Chondrocyte (in vitro differentiated cells): ENCODE data around the gene AASS. TPM values are rescaled to one million over a fixed set of nuclear protein-coding genes. Genes with fewer than 3 reads are reported as not detected.

Experiments
- DNase-seq: peaks from one replicate; pipeline ENCODE4 v3.0.0; 2021; ENCODE audit warnings: mixed read lengths, low spot score
- H3K27ac Mint-ChIP-seq: one replicate; pipeline ENCODE4 v1.8.0; 2021; ENCODE audit warnings: mild to moderate bottlenecking, moderate library complexity, mixed read lengths; ENCODE audit not compliant: unreplicated experiment
- H3K27me3 Mint-ChIP-seq: 2 replicates; pipeline ENCODE4 v1.8.0; 2021; ENCODE audit warnings: low read depth, mixed read lengths
- H3K36me3 Mint-ChIP-seq: 2 replicates; pipeline ENCODE4 v1.8.0; 2021; ENCODE audit warnings: low read depth, mixed read lengths
- H3K4me1 Mint-ChIP-seq: 2 replicates; pipeline ENCODE4 v1.8.0; 2021; ENCODE audit warnings: low read depth, mild to moderate bottlenecking, mixed read lengths
- H3K4me3 Mint-ChIP-seq: one replicate; pipeline ENCODE4 v1.8.0; 2021; ENCODE audit warnings: mild to moderate bottlenecking, moderate library complexity, mixed read lengths; ENCODE audit not compliant: unreplicated experiment
- H3K9me3 Mint-ChIP-seq: 2 replicates; pipeline ENCODE4 v1.8.0; 2021; ENCODE audit warnings: low read depth, mixed read lengths
- CTCF ChIP-seq: fragments of 200-600 bp; sonication (generic); IDR thresholded peaks from 2 replicates; pipeline ENCODE4 v1.5.0; 2021; ENCODE audit warnings: antibody characterized with exemption, mild to moderate bottlenecking, moderate library complexity
- total RNA-seq: library from RNA; stranded (reverse); gene quantifications from 3 replicates; pipeline ENCODE4 v1.2.1, GENCODE V29; 2021

Gene AASS
- total RNA-seq, 1 donor from 2014 or later, result 7.3 TPM

- H3K27ac Mint-ChIP-seq, result no peak overlapping the region
- no peaks in the 10 kb centered on the region for H3K36me3 Mint-ChIP-seq
- no peak for DNase-seq
- H3K4me3 Mint-ChIP-seq, result no peak overlapping the region
- peaks cover 1% of the 10 kb centered on the region for H3K27me3 Mint-ChIP-seq
- no peaks in the 10 kb centered on the region for H3K4me1 Mint-ChIP-seq
- H3K9me3 Mint-ChIP-seq, result no peaks in the 10 kb centered on the region
- TF ChIP-seq CTCF, result no peak
Observed at GRCh38 chr7:122056977-122057376, 87.1 kb downstream of the AASS start.

- Mint-ChIP-seq H3K27me3 (peaks cover 5% of the 10 kb centered on the region), H3K9me3 (no peaks in the 10 kb centered on the region), H3K4me3 (no peak overlapping the region), H3K4me1 (no peaks in the 10 kb centered on the region), H3K27ac (no peak overlapping the region), H3K36me3 (no peaks in the 10 kb centered on the region)
- DNase-seq, result no peak
- no peak for TF ChIP-seq CTCF
Observed at GRCh38 chr7:122055073-122055472, 89.0 kb downstream of the AASS start.

GRCh38 chr7:122054393-122054792 lies 89.7 kb downstream of the AASS start:
- no peak for TF ChIP-seq CTCF
- no peaks in the 10 kb centered on the region for H3K36me3 Mint-ChIP-seq
- DNase-seq, result no peak
- H3K4me1 Mint-ChIP-seq, result no peaks in the 10 kb centered on the region
- H3K27me3 Mint-ChIP-seq, result peaks cover 5% of the 10 kb centered on the region
- no peaks in the 10 kb centered on the region for H3K9me3 Mint-ChIP-seq
- no peak overlapping the region for H3K27ac Mint-ChIP-seq
- H3K4me3 Mint-ChIP-seq, result no peak overlapping the region

- Mint-ChIP-seq H3K36me3 (no peaks in the 10 kb centered on the region), H3K4me3 (no peak overlapping the region), H3K27me3 (no peaks in the 10 kb centered on the region), H3K4me1 (no peaks in the 10 kb centered on the region), H3K27ac (no peak overlapping the region), H3K9me3 (no peaks in the 10 kb centered on the region)
- no peak for TF ChIP-seq CTCF
- no peak for DNase-seq
Observed at GRCh38 chr7:122046402-122046801, 97.6 kb downstream of the AASS start.

GRCh38 chr7:122040147-122040546 lies 103.9 kb downstream of the AASS start:
- no peak for DNase-seq
- no peak for TF ChIP-seq CTCF
- Mint-ChIP-seq H3K36me3 (peaks cover 2% of the 10 kb centered on the region), H3K27ac (no peak overlapping the region), H3K4me1 (no peaks in the 10 kb centered on the region), H3K9me3 (no peaks in the 10 kb centered on the region), H3K4me3 (no peak overlapping the region), H3K27me3 (peaks cover 1% of the 10 kb centered on the region)
